ENCODE measurements around the gene COL27A1.

GRCh38 chr9:114307899-114308267 lies 152.5 kb downstream of the COL27A1 start:
- TF ChIP-seq CTCF (IDR thresholded peaks at IDR 0.05) (no peak), EZH2 (IDR thresholded peaks at IDR 0.05; ENCODE audit: borderline replicate concordance, insufficient read depth, low read depth, low read length, poor library complexity, severe bottlenecking) (no peak)
